HG02571 (cell line): ENCODE results near the gene PRR13.

ENCODE experiments used
- ATAC-seq: cut with Tn5 transposase; IDR thresholded peaks from one replicate; pipeline ENCODE4 v1.9.1; 2021; ENCODE audit warnings: mild to moderate bottlenecking, moderate library complexity; ENCODE audit not compliant: unreplicated experiment

The PRR13 gene

DNA sequence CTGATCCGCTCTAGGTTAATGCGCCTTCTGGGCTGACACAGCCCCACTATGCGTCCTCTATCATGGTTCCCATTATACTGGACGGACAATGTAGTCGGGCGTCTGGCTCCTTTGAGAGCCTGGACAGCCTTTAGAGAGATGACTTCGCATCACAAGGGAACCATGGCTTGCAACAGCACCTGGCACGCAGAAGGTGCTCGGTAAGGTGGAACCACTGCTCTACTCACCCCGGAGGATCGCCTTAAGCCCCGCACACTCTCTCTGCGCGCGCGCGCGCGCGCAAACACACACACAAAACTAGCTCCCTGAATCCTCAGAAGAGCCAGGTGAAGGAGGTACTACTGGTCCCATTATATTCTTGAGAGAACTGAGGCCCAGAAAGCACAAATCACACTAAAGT, 50.7 kb downstream of the PRR13 start:
- no peak for ATAC-seq

DNA sequence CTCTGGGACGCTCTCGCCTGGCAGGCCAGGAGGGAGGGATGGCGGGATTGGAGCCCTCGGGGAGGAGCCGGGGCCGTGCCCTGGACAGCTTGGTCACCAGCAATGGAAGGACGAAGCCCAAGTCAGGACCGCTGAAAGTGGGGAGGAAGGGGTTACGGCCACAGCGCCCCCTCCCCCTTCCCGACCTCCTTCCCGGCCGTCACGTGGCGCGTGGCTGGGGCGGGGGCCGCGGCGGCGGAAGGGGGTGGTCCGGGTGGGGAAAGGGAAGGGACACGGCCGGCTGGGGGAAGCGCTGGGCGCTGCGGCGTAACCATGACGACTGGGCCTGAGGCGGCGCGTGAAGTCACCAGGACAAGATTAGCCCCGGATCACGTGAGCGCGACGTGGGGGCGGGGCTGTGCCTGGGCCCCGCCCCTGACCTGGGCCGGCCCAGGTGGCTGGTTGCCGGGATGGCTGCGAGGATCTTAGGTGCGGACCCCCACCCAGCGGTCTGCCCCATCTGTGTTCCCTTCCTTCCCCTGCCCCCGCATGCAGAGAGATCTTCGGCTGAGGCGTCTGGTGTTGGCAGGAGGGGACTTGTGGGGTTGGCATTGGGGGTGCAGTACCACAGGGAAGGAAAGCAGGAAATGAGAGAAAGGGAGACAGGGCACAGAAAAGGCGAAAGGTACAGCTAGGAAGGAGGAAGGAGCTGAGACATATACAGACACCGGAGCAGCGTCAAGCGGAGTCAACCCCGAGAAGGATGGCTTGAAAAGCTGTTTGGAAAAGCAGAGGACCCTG, 51.5 kb downstream of the PRR13 start:
- ATAC-seq, result peak; percentile 91

DNA sequence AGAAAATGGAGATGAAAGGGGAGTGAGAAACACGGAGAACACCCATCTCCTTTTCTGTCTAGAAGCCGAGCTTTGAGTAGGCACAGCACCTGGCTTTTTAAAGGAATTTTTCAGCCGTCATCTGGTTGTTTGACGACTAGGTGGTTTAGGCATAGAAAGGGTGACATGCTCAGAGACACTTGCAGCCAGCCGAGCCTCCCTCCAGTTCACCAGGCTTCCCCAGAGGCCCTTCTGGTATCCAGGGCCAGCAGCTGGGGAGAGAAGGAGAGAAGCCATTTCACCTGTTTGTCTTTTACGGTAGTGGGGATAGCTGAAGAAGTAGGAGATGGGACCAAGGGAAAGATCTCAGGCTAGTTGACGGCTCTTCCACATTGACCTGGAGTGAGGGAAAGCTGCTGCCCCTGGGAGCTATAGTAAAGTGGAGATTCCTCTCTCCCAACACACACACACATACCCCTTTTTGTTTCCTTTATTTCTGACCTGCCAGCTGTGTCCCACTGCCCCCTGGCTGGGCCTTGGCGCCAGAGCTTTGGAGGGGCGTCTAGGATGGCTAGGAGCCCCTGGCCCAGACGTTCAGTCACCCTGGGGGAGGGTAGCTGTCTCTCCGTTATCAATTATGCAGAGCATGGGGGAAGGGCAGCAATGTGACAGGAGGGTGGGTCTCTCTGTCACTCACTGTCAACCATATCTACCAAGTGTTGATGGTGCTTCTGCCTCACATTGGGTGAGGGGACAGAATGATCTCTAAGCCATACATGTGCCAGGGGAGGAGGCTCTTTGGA, 52.3 kb downstream of the PRR13 start:
- ATAC-seq, result no peak
